ENCODE data around the gene ZNG1A. TPM values are rescaled to one million over a fixed set of nuclear protein-coding genes. Genes with fewer than 3 reads are reported as not detected.
"Not testable (repeated sequence)": the region's sequence is repeated elsewhere in the genome, so short reads cannot be mapped to it uniquely, and the experiment has no call there.

The ZNG1A gene
- total RNA-seq, 1 donor from 2014 or later: 9.8 TPM

DNA sequence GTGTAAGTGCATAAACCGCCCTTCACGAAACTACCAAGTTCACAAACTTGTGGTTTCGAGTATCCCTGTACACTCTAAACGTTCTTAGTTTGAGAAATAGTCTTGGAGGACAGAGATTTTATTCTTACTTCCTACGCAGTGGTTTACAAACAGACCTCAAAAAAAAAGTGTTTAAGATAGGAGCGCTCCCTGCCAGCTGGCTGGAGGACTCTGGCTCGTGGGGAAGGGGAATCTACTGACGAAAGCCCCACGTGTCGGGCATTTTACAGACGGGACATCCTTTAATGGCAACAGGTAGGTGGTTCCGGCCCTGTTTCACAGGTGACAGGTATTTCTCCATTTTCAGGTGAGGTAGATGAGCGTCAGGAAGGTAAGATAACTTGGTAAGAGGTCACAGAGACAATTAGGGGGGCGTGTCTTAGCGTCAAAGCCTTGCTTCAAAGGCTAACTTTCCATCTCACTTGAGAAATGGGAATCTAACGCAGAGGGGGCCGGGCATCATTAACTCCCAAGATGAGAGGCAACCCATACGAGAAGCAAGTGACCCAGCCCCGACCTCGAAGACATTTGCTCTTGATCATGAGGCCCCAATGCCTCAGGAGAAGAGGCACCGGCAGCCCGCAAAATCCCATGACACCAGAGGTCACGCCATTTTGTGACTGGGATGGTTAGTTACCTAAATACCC is 573 bp downstream of the ZNG1A start:
- not testable (repeated sequence) for ATAC-seq; DNase-seq (ENCODE audit: low spot score)

DNA sequence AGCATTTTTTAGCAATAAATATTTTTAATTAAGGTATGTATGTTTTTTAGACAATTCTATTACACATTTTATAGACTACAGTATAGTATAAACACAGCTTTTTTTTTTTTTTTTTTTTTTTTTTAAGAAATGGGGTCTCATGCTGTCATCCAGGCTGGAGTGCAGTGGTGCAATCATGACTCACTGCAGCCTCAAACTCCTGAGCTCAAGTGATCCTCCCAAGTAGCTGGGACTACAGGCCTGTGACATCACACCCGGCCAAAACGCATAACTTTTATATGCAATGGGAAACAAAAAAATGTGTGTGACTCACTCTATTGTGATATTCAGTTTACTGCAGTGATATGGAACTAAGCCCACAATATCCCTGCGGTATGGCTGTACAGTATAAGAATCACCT is 9.1 kb downstream of the ZNG1A start:
- DNase-seq (ENCODE audit: low spot score); ATAC-seq: not testable (repeated sequence)

DNA sequence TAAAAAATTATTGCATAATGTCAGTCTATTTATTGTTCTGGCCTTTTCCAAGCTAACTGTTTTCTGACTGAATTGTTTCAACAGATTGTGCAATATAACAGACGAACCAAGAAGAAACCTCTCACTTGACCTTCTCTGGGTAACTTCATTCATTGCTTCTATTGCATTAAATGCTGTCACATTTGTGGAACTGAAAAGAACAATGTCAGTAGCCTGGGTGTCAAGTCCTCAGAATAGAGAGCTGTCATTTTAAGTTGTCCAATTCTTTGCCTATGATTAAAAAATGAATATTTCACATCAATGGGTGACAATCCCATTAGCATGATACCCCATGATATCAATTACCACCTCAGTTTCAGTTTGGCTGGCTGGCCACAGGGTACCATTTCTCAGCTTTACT is 19.0 kb downstream of the ZNG1A start:
- DNase-seq (ENCODE audit: low spot score); ATAC-seq: not testable (repeated sequence)

DNA sequence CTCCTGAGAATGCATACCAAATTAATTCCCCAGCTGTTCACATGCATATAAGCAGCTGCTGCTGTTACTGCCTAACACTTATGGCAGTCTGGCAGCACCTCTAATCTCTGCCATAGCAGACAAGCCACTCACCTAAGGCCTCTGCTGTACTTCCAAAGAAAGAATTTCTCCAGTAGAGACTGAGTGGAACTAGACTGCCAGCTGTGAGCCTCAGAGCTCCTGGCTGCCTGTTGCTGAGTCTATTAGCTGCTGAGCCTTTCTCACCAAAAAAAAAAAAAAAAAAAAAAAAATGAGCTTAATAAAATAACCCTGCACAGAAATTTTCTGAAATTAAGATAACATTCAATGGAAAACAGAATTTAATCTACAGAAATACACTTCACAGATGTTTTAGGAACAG is 27.7 kb downstream of the ZNG1A start:
- ATAC-seq; DNase-seq (ENCODE audit: low spot score): not testable (repeated sequence)

DNA sequence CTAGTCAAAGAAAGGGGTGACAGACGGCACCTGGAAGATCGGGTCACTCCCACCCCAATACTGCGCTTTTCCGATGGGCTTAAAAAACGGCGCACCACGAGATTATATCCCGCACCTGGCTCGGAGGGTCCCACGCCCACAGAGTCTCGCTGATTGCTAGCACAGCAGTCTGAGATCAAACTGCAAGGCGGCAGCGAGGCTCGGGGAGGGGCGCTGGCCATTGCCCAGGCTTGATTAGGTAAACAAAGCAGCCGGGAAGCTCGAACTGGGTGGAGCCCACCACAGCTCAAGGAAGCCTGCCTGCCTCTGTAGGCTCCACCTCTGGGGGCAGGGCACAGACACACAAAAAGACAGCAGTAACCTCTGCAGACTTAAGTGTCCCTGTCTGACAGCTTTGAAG is 39.0 kb downstream of the ZNG1A start:
- not testable (repeated sequence) for DNase-seq (ENCODE audit: low spot score)

DNA sequence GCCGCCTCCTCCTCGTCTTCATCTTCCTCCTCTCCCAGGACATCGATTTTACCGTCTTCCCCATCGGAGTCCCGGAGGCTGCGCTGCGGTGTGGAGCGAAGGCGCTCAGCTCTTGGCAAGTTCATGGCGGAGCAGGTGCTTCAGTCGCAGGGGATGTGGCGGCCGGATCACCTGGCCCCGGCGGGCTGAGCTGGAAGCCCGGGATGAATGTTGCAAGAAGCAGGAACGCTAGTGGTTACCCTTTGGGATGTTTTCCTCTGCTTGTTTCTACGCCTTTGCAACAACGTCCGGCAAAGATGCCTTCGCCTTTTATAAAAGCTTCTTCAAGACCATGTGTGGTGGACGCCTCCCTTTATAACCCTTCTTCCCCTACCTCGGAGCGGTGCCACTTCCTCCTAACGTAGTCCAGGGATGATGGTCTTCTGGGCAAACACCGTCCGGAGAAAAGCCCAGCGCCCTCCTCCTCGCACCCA is 60.8 kb downstream of the ZNG1A start, which contains the start of gene FOXD4:
Gene FOXD4 (minus strand): TSS at position 423 of the 473 bp plus-strand sequence. CDS start 298 bp downstream, at position 125.
- DNase-seq (ENCODE audit: low spot score); ATAC-seq: not testable (repeated sequence)

More for the DNA sequence above, 39.0 kb downstream of the ZNG1A start:
- not testable (repeated sequence) for ATAC-seq

DNA sequence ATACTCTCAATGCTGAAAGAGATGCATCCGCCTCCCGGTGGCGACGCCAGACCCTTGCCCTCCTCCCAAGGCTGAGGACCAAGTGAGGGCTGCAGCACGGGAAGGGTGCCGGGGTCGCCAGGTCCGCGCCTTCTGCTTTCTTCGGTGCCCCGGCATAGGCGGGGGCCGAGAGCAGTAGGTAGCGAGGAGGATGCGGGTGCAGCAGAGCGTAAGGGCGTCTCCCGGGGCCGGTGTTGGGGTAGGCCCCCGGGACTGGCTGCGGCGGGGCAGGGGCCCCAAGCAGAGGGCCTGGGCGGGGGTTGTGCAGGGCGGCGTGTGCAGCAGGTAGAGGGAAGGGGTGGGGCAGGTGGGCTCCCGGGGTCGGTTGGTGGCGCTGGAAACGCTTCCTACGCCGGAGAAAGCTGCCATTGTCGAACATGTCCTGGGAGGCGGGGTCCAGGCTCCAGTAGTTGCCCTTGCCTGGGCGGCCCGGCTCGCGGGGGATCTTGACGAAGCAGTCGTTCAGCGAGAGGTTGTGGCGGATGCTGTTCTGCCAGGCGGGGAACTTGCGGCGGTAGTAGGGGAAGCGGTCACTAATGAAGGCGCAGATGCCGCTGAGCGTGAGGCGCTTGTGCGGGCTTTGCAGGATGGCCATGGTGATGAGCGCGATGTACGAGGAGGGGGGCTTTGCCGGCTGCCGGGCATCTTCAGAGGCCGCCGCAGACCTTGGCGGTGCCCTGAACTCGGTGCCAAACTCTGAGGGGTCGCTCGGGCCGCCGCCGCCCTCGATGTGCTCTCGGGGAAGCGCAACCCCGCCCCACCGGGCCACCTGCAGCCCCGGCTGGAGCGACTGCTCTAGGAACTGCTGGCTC is 61.5 kb downstream of the ZNG1A start:
- not testable (repeated sequence) for DNase-seq (ENCODE audit: low spot score); ATAC-seq

DNA sequence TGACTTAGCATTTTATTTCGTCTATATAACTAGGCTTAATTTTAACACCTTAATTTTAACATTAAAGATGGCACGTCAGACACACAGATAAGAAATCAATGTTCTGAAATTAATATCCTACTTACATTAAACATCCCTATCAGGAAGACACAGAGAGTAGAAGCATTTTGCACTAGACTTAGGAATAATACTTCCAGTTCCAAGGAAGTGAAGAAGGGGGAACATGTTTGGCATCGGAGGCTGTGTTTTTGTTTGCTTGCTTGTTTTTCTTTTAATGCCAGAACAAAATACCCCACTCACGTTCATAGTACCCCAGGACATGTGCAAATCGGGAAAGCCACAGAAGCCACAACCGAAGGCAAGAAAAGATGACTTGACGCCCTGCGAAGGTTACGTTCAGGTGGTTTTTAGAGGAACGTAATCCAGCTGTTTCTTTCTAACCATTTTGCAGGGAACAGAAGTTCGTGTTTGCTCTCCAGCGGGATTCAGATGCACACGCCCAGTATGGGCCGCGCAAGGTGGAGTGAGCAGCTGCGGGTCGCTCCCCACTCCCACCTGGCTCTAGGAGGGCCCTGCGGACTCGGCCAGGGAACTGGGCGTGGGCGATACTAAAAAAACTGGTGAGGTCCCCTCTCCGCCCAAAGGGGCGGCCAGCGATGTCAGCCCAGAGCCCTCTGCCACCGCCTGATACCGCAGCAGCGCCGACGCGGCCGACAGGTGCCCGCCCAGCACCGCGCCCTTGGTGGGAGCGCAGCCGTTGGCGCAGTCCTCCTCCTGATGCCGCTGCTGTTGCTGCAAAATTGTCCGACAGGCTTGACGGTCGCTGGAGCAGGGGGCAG is 62.4 kb downstream of the ZNG1A start:
- ATAC-seq; DNase-seq (ENCODE audit: low spot score): not testable (repeated sequence)

DNA sequence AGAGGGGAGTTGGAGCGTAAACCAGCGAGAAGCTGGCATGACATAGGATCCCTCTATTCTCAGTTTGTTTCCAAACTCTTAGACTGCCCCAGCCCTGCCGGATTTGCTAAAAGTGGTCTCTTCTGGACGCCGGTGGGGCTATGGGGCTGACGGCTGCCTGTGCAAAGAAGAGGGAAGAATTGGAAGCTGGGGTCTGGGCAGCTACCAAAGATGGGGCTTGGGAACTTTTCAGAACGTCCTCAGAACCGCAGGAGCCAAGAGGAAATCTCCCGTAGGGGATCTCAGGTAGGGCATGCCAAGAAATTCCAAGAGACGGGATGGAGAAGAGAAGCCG is 63.8 kb downstream of the ZNG1A start:
- DNase-seq (ENCODE audit: low spot score); ATAC-seq: not testable (repeated sequence)

DNA sequence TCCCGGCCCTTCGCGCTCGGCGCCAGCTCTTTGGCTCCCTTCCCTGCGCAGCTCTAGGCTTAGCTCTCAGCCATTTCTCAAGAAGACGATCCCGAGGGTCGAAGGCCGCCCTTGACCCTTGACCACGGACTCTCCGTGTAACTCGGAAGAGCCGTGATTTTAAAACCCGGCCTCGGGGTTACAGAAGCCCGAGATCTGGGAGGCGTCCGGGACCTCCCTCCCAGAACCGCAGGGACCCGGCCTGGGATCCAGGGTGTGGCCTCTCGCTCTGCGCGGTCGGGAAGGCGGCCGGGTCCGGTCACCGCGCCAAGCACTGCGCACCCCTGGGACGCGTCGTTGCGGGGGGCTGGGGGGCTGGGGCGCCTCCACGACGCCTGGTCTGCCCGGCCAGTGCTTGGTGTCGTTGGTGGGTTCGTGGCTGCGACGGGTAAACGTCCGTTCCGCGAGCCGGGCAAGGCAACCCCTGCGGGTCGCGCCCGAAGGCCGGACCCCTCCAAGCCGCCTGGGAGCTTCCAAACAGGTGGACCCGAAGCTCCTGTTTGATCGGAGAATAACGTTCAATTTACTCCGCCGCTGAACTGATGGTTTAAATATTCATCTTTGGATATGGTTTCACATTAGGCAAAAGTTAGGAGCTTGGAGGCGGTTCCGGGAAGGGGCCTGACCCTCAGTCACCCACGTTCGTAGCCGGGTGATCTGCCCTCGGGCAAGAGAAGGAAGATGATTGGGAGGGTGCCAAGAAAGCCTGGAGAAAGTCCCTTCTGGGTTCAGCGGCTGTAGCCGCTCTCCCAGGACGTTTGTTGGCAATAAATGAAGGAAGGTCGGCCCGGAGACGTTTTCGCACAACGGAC is 64.4 kb downstream of the ZNG1A start:
- peak; percentile 48 for ATAC-seq
- not testable (repeated sequence) for DNase-seq (ENCODE audit: low spot score)

DNA sequence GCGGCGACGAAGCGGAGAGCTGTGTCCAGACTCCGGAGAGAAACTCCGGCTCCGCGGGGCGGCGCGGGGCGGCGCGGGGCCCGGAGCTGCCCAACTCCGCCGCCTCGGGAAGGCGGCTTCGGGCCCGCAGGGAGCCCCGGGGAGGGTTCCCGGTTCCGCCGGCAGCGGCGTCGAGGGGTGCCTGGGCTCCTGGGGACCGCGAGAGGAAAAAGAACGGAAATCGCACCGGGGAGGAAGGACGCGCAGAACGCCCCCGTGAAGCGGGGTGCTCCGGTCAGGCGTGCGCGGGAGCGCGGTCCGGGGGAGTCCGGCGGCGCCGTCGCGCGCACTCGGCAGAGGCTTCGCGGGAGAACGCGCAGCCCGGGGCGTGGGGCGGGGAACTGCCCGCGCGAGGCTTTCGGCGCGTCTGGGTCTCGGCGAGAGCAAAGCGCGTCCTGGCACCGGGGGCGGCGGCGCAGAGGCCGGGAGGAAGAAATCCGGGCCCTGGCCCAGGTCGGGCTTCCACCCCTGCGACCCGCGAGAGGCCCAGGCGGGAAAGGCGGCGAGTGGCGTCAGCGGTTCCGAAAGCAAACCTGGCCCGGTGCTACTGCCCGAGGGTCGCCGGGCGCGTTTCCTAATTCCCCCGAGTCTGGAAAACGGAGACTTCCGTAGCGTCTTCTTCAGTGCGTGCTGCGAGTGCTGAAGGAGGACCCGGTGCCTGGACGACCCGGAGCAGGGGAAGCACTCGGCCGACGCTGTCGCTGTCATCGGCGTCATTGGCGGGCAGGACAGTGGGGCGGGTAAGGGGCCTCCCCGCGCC is 65.2 kb downstream of the ZNG1A start:
- not testable (repeated sequence) for DNase-seq (ENCODE audit: low spot score)
- peak; percentile 70 for ATAC-seq

DNA sequence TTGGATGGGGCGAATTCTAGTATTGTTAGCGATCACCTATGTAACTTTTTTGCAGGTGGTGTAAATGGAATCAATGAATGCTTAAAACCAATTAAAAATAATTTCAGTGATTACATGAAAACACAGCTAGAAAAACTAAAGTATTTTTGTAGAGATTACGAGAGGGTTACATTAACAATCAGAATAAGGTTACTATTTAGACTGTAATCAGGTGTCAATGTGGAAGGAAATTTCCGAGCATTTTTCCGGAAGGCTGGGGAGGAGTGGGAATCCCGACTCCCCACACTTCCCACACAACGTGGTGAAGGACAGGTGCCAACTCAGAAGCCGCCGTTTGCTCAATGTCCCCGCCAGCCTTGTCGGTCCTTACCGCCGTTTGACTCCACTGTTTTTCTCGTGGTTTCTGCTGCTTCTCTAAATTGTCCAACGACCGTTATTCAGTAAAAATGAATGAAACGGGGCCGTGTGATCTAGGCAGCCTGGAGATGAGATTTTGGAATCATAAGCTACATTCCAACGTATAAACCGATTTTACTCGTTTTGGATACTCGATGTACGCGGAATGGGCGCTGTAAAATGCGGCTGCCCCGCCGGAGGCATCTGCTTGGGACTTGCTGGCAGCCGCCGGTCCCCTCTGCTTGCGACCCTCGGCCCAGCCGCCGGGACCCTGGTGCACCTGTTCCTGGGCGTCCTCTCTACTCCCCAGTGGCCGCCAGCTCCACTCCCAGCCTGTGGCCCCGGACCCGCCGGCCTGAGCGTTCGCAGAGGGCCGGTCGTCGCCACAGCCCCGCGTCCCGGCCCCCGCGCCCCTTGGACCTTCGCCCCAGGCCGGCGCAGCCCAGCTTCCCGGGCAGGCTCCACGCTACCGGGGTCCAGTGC is 66.0 kb downstream of the ZNG1A start:
- ATAC-seq; DNase-seq (ENCODE audit: low spot score): not testable (repeated sequence)

DNA sequence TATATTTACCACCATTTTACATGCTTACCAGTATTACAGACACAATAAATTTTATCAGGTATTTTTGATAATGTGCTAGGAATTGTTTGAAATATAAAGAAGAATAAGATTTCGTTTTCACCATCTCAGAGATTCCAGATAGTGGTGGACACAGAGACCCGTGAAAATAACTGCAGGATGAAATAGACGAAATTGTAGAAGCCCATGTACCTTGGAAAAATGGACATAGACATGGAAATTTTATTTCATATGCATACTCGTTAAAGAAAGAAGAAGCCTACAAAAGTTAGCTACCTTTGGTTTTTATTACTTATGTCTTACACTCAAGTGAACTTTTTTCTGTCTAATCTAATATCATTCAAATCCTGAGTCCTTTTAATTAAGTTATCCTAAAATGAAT is 68.2 kb downstream of the ZNG1A start:
- not testable (repeated sequence) for ATAC-seq; DNase-seq (ENCODE audit: low spot score)

DNA sequence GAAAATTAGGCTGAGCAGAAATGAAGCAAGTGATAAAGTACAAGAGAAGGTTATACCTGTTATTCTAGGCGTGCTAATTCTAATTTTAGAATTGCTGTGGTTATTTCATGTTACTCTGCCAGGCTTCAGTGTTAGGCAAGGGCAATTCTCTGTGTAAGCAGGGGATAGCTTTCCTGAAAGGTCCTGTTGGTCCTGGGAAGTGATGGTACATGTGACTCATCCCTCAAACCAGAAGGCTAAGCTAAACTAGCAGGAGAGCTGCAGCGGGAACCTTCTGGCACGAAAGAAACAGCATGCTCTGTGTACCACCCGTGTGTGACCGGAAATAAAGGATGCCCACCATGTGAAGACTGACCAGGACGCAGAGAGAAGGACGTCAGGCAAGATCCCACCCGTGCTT is 69.3 kb downstream of the ZNG1A start:
- not testable (repeated sequence) for ATAC-seq; DNase-seq (ENCODE audit: low spot score)

DNA sequence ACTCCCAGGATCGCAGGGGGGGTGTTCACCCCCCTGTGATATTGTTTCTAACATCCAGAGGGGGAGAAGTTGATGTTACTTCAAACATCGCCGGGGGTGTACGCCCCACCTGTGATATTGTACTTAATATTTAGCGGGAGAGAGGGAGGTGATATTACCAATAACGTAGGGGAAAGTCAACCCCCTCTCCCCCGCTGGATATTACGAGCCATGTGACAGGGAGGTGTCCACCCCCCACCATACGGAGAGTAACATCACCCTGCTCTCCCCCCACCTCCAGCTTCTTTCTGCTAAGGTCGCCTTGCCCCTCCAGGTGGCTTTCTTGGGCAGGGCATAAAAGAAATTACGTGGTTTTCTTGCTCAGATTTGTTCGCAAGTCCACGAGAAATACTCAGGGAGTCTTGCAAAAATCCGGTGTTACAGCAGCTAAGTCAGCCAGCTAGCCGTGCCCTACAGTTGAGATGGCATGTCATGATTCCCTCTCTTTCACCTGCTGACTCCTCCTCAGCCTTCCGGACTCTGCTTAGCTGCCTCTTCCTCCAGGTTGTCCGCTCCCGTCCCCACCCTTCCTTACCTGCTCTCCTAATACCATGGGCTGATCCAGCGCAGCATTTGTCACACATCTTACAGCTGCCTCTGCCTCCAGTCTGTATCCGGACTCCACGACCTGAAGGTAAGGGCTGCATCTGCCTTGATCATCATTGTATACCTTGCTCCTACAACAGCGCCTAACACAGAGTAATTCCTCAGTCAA is 69.9 kb downstream of the ZNG1A start:
- ATAC-seq; DNase-seq (ENCODE audit: low spot score): not testable (repeated sequence)

DNA sequence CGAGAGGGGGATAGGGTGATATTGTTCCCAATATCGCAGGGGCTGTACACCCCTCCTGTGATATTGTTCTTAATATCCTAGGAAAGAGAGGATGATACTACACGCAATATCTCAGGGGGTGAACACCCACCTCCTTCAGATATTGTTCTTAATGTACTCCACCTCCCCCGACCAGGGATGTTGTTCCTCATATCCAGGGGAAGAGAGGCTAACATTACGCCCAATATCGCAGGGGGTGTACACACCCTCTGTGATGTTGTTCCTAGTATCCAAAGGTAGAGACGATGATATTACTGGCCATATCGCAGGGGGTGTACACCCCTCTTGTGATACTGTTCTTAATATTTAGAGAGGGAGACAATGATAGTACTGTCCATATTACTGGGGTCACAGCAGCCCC is 72.9 kb downstream of the ZNG1A start:
- not testable (repeated sequence) for ATAC-seq; DNase-seq (ENCODE audit: low spot score)

DNA sequence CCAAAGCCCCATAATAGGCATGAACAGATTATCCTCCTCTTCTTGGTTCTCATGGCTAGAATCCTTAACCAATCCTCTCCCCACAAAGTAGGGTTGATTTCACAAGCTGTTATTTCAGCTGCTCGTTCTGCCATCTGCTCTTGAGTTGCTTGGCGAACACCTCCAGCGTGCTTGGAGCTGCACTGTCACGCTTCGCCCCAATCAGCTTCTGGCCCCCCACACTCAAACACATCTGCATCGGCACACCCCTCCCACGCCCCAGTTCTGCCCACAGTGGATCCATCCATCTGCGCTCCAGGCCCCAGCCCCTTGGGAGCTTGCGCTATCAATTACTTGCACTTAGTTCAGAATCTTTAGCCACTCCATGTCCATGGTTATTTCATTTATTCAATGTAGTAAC is 78.4 kb downstream of the ZNG1A start:
- DNase-seq (ENCODE audit: low spot score); ATAC-seq: not testable (repeated sequence)
